Body of pancreas (tissue), 4 donors: ENCODE results near the gene GRHL1.

ENCODE experiments used
- POLR2A ChIP-seq, 3 donors: fragments of 450-650 bp; IDR thresholded peaks; one replicate each; pipeline ENCODE4 v1.6.1; 2016; ENCODE audit warnings: antibody characterized with exemption in 3 of 3, mild to moderate bottlenecking in 2 of 3
- TF ChIP-seq, protein P1 (sequence below), 7 experiments: fragments of 450-650 bp in 4 of 7; fragments of 200-600 bp in 3 of 7; sonication (generic) in 3 of 7; IDR thresholded peaks; one replicate each; pipeline ENCODE4 v1.5.1; 2016 to 2019; ENCODE audit warnings: antibody characterized with exemption in 7 of 7

DNA sequence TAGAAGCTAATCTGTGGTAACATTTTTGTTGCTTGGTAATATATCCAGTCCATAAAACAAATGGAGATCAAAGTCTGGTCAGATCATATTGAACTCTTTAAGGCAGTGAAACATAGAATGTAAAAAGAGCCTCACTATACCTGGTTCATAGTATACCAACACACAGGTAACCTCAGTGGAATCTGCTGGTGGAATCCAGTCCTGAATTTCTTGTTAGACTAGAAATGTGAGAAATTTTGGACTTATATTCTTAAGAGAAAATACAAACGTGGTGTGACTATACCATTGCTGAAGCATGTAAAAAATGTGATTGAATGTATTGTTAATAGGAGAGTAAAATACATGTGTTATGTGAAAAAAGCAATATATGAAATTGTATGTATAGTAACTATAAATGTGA, 46.1 kb upstream of the GRHL1 start:
- TF ChIP-seq, protein P1, sequence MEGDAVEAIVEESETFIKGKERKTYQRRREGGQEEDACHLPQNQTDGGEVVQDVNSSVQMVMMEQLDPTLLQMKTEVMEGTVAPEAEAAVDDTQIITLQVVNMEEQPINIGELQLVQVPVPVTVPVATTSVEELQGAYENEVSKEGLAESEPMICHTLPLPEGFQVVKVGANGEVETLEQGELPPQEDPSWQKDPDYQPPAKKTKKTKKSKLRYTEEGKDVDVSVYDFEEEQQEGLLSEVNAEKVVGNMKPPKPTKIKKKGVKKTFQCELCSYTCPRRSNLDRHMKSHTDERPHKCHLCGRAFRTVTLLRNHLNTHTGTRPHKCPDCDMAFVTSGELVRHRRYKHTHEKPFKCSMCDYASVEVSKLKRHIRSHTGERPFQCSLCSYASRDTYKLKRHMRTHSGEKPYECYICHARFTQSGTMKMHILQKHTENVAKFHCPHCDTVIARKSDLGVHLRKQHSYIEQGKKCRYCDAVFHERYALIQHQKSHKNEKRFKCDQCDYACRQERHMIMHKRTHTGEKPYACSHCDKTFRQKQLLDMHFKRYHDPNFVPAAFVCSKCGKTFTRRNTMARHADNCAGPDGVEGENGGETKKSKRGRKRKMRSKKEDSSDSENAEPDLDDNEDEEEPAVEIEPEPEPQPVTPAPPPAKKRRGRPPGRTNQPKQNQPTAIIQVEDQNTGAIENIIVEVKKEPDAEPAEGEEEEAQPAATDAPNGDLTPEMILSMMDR (IDR thresholded peaks at IDR 0.05) = no peak
- TF ChIP-seq POLR2A (IDR thresholded peaks at IDR 0.05) = no peak
